Neural cell (in vitro differentiated cells): ENCODE results near the gene CCDC73. TPM values are rescaled to one million over a fixed set of nuclear protein-coding genes. Genes with fewer than 3 reads are reported as not detected.

Experiments used
- H2AFZ ChIP-seq: fragments of 200-600, 300-800 bp; sonication (generic), shearing (Covaris generic); 2 replicates; pipeline ENCODE4 v1.6.0; 2014; ENCODE audit warnings: low read depth, mild to moderate bottlenecking, antibody characterized with exemption, low read length, moderate library complexity
- H3F3A ChIP-seq: fragments of 200-600 bp; shearing (Covaris generic); 2 replicates; pipeline ENCODE4 v1.6.1; 2016; ENCODE audit warnings: mild to moderate bottlenecking, moderate library complexity, mixed read lengths, antibody characterized with exemption, low read length; ENCODE audit not compliant: insufficient read depth, poor library complexity, severe bottlenecking
- H3K27ac ChIP-seq: fragments of 200-600, 300-800 bp; sonication (generic), shearing (Covaris generic); 2 replicates; pipeline ENCODE4 v1.5.1; 2014; ENCODE audit warnings: mild to moderate bottlenecking, low read length, moderate library complexity
- H3K27me3 ChIP-seq: fragments of 300-800, 200-600 bp; sonication (generic), shearing (Covaris generic); 2 replicates; pipeline ENCODE4 v1.6.0; 2014; ENCODE audit warnings: mild to moderate bottlenecking, low read depth, low read length, moderate library complexity; ENCODE audit not compliant: insufficient read depth
- H3K36me3 ChIP-seq: fragments of 300-800, 200-600 bp; sonication (generic), shearing (Covaris generic); 2 replicates; pipeline ENCODE4 v1.5.1; 2014; ENCODE audit warnings: mild to moderate bottlenecking, antibody characterized with exemption, low read length, moderate library complexity; ENCODE audit not compliant: insufficient read depth
- H3K4me2 ChIP-seq: fragments of 300-800, 200-600 bp; sonication (generic), shearing (Covaris generic); 2 replicates; pipeline ENCODE4 v1.6.0; 2014; ENCODE audit warnings: mild to moderate bottlenecking, low read length
- H3K4me3 ChIP-seq: fragments of 300-800, 200-600 bp; sonication (generic), shearing (Covaris generic); 2 replicates; pipeline ENCODE4 v1.5.1; 2014; ENCODE audit warnings: mild to moderate bottlenecking, low read length, moderate library complexity
- H3K79me2 ChIP-seq: fragments of 200-600 bp; shearing (Covaris generic); replicated peaks from 2 replicates; pipeline ENCODE4 v1.6.0; 2014; ENCODE audit warnings: mild to moderate bottlenecking, low read length, moderate library complexity; ENCODE audit not compliant: insufficient read depth
- H3K9ac ChIP-seq: fragments of 300-800, 200-600 bp; sonication (generic), shearing (Covaris generic); 2 replicates; pipeline ENCODE4 v1.6.1; 2016; ENCODE audit warnings: mild to moderate bottlenecking, low read length, mixed read lengths
- H3K9me2 ChIP-seq: fragments of 200-600 bp; shearing (Covaris generic); 2 replicates; pipeline ENCODE4 v1.6.1; 2016; ENCODE audit warnings: mild to moderate bottlenecking, low read length, mixed read lengths; ENCODE audit not compliant: insufficient read depth
- H3K9me3 ChIP-seq: fragments of 200-600, 300-800 bp; sonication (generic), shearing (Covaris generic); 2 replicates; pipeline ENCODE4 v1.6.1; 2016; ENCODE audit warnings: mild to moderate bottlenecking, mixed run types, low read length, moderate library complexity, mixed read lengths
- H4K20me1 ChIP-seq: fragments of 200-600 bp; shearing (Covaris generic); 2 replicates; pipeline ENCODE4 v1.6.1; 2016; ENCODE audit warnings: mild to moderate bottlenecking, mixed run types; ENCODE audit not compliant: insufficient read depth
- EP300 ChIP-seq: fragments of 450-650 bp; conservative IDR thresholded peaks from 2 replicates; pipeline ENCODE4 v1.6.1; 2014; ENCODE audit warnings: antibody characterized with exemption, mild to moderate bottlenecking, moderate library complexity; ENCODE audit not compliant: poor library complexity, severe bottlenecking
- EZH2 ChIP-seq: fragments of 200-600, 300-800 bp; shearing (Covaris generic), sonication (generic); IDR thresholded peaks from 2 replicates; pipeline ENCODE4 v1.6.1; 2014; ENCODE audit warnings: antibody characterized with exemption, low read length, borderline replicate concordance, mild to moderate bottlenecking; ENCODE audit not compliant: insufficient read depth, poor library complexity, severe bottlenecking
- MXI1 ChIP-seq: fragments of 450-650 bp; conservative IDR thresholded peaks from 2 replicates; pipeline ENCODE4 v1.6.1; 2014; ENCODE audit warnings: antibody characterized with exemption, mild to moderate bottlenecking; ENCODE audit not compliant: poor library complexity, severe bottlenecking
- POLR2AphosphoS5 ChIP-seq: IDR thresholded peaks from 2 replicates; pipeline ENCODE4 v1.6.1; 2012
- RAD21 ChIP-seq: fragments of 450-650 bp; conservative IDR thresholded peaks from 2 replicates; pipeline ENCODE4 v1.6.1; 2014; ENCODE audit warnings: antibody characterized with exemption, mild to moderate bottlenecking, moderate library complexity
- SMC3 ChIP-seq: fragments of 450-650 bp; conservative IDR thresholded peaks from 2 replicates; pipeline ENCODE4 v1.6.1; 2014; ENCODE audit warnings: antibody characterized with exemption, mild to moderate bottlenecking, moderate library complexity; ENCODE audit not compliant: poor library complexity
- TAF1 ChIP-seq: IDR thresholded peaks from 2 replicates; pipeline ENCODE4 v1.6.1; 2012; ENCODE audit warnings: low read depth
- polyA plus RNA-seq: library from polyadenylated mRNA; depleted of rRNA; stranded (reverse); fragments of >200 nt; gene quantifications from 2 replicates; pipeline ENCODE4 v1.2.3, GENCODE V29; 2014
- TF ChIP-seq, protein P1 (sequence below): fragments of 450-650 bp; IDR thresholded peaks from 2 replicates; pipeline ENCODE4 v1.5.1; 2014; ENCODE audit warnings: antibody characterized with exemption, mild to moderate bottlenecking, moderate library complexity; ENCODE audit not compliant: poor library complexity, severe bottlenecking
- TF ChIP-seq, protein P2 (sequence below): IDR thresholded peaks from 2 replicates; pipeline ENCODE4 v1.6.1; 2012; ENCODE audit warnings: borderline replicate concordance

CCDC73 gene
- polyA plus RNA-seq, 1 donor from 2014 or later = 0.07 TPM

GRCh38 chr11:32573228-32573627 is 221.2 kb downstream of the CCDC73 start:
- no peak overlapping the region for H3K27ac ChIP-seq
- H3K4me2 ChIP-seq = no peak overlapping the region
- no peaks in the 10 kb centered on the region for H3K79me2 ChIP-seq
- H3K9ac ChIP-seq = no peak overlapping the region
- no peaks in the 10 kb centered on the region for H3K27me3 ChIP-seq
- no peaks in the 10 kb centered on the region for H3K36me3 ChIP-seq
- no peaks in the 10 kb centered on the region for H3K9me2 ChIP-seq
- no peak overlapping the region for H3K4me3 ChIP-seq
- H3K9me3 ChIP-seq = no peaks in the 10 kb centered on the region
- no peak overlapping the region for H2AFZ ChIP-seq
- no peaks in the 10 kb centered on the region for H4K20me1 ChIP-seq
- no peak for TF ChIP-seq SMC3
- no peak for TF ChIP-seq EZH2
- TF ChIP-seq TAF1 = no peak
- TF ChIP-seq EP300 = no peak
- TF ChIP-seq, protein P1, sequence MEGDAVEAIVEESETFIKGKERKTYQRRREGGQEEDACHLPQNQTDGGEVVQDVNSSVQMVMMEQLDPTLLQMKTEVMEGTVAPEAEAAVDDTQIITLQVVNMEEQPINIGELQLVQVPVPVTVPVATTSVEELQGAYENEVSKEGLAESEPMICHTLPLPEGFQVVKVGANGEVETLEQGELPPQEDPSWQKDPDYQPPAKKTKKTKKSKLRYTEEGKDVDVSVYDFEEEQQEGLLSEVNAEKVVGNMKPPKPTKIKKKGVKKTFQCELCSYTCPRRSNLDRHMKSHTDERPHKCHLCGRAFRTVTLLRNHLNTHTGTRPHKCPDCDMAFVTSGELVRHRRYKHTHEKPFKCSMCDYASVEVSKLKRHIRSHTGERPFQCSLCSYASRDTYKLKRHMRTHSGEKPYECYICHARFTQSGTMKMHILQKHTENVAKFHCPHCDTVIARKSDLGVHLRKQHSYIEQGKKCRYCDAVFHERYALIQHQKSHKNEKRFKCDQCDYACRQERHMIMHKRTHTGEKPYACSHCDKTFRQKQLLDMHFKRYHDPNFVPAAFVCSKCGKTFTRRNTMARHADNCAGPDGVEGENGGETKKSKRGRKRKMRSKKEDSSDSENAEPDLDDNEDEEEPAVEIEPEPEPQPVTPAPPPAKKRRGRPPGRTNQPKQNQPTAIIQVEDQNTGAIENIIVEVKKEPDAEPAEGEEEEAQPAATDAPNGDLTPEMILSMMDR = no peak
- TF ChIP-seq, protein P2, sequence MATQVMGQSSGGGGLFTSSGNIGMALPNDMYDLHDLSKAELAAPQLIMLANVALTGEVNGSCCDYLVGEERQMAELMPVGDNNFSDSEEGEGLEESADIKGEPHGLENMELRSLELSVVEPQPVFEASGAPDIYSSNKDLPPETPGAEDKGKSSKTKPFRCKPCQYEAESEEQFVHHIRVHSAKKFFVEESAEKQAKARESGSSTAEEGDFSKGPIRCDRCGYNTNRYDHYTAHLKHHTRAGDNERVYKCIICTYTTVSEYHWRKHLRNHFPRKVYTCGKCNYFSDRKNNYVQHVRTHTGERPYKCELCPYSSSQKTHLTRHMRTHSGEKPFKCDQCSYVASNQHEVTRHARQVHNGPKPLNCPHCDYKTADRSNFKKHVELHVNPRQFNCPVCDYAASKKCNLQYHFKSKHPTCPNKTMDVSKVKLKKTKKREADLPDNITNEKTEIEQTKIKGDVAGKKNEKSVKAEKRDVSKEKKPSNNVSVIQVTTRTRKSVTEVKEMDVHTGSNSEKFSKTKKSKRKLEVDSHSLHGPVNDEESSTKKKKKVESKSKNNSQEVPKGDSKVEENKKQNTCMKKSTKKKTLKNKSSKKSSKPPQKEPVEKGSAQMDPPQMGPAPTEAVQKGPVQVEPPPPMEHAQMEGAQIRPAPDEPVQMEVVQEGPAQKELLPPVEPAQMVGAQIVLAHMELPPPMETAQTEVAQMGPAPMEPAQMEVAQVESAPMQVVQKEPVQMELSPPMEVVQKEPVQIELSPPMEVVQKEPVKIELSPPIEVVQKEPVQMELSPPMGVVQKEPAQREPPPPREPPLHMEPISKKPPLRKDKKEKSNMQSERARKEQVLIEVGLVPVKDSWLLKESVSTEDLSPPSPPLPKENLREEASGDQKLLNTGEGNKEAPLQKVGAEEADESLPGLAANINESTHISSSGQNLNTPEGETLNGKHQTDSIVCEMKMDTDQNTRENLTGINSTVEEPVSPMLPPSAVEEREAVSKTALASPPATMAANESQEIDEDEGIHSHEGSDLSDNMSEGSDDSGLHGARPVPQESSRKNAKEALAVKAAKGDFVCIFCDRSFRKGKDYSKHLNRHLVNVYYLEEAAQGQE = no peak
- no peak for TF ChIP-seq POLR2AphosphoS5
- no peak for TF ChIP-seq RAD21
- TF ChIP-seq MXI1 = no peak
- H3F3A ChIP-seq = no peaks in the 10 kb centered on the region

DNA sequence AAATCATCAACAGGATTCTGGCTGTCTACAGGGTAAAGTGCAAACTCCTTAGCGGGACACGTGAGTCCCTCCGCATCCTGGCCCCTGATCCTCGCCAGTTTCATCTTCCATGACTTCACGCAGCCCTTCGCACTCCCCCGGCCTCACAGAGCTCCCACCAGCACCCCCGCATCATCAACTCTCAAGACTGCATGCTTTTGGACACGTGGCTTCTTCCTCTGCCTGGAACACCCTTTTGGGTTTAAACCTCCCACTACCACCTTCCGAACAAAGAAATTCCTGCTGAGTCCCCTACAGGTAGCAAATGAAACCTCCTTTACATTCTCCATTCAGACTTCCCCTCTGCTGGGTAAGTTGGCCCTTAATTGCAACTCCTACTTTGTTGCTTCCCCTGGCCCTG is 223.4 kb downstream of the CCDC73 start:
- H3K9me2 ChIP-seq = no peaks in the 10 kb centered on the region
- H3K9ac ChIP-seq = no peak overlapping the region
- no peak overlapping the region for H3K27ac ChIP-seq
- H3K27me3 ChIP-seq = no peaks in the 10 kb centered on the region
- H3K4me2 ChIP-seq = no peak overlapping the region
- H3K4me3 ChIP-seq = no peak overlapping the region
- no peaks in the 10 kb centered on the region for H3F3A ChIP-seq
- no peaks in the 10 kb centered on the region for H3K36me3 ChIP-seq
- no peaks in the 10 kb centered on the region for H4K20me1 ChIP-seq
- no peaks in the 10 kb centered on the region for H3K9me3 ChIP-seq
- no peak overlapping the region for H2AFZ ChIP-seq
- TF ChIP-seq MXI1 (no peak), EP300 (no peak), RAD21 (no peak), TAF1 (no peak), EZH2 (no peak), POLR2AphosphoS5 (no peak), SMC3 (no peak)
- TF ChIP-seq, protein P2 = no peak
- TF ChIP-seq, protein P1 = no peak
- no peaks in the 10 kb centered on the region for H3K79me2 ChIP-seq
